GM19023 (cell line): Measurements from ENCODE around the gene NTRK2.

Experiments used
- ATAC-seq: cut with Tn5 transposase; IDR thresholded peaks from one replicate; pipeline ENCODE4 v1.9.1; 2021; ENCODE audit warnings: mild to moderate bottlenecking, moderate library complexity; ENCODE audit not compliant: unreplicated experiment

Gene NTRK2

GRCh38 chr9:84999788-85000187 lies 330.3 kb downstream of the NTRK2 start:
- no peak for ATAC-seq

- ATAC-seq = no peak
Observed at GRCh38 chr9:85001925-85002324, 332.4 kb downstream of the NTRK2 start.

- no peak for ATAC-seq
Observed at GRCh38 chr9:85004818-85005413, 335.4 kb downstream of the NTRK2 start.

DNA sequence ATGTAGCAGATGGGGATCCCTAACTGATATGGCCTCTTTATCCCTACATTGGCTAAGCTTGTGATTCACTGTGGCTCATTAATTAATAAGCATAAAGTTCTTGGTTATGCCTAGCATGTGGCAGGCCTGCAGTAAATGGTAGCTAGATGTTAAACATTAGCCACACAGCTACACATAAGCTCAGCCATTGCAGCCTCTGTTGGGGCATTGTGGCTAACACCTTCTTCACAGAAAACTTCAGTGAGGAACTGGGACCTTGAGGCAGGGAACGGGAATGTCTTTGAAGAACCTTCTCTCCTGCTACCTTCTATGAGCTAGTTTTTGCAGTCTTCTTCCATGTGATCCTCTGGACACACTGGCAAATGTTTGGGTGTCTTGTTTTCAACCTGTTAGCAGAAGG lies 338.2 kb downstream of the NTRK2 start:
- ATAC-seq = no peak

DNA sequence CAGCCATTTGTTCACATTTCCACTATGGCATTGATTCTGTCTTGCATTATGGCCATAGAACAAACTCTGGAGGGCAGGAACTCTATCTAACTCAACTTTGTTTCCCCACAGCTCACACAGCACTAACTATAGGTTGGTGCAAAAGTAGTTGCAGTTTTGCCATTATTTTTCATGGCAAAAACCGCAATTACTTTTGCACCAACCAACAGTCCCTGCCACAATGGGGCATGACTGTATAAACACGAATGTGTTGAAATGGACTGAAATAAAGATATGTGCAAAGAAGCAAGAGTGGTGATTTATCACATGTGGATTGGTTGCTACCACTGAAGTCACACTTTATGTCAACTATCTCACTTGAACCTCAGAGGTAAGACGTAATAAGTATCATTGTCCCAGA lies 338.7 kb downstream of the NTRK2 start:
- no peak for ATAC-seq

DNA sequence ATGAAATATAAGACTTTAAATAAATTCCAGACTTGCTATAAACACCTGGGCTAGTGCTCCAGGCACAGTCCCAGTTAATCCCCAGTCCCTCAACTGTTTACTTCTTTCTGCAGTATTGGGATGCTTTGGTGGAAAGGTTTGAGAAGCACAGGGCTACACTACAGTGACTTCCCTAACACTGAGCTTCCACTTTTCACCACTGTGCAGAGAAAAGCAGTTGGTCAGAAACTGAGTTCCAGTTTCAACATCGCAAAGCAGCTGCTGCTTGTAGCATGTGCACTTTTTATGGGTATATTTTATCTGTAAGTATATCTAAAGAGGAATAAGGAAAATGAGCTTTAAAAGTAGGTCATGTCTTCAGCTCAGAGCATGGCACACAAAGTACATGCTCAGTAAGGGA lies 339.7 kb downstream of the NTRK2 start:
- ATAC-seq = no peak

DNA sequence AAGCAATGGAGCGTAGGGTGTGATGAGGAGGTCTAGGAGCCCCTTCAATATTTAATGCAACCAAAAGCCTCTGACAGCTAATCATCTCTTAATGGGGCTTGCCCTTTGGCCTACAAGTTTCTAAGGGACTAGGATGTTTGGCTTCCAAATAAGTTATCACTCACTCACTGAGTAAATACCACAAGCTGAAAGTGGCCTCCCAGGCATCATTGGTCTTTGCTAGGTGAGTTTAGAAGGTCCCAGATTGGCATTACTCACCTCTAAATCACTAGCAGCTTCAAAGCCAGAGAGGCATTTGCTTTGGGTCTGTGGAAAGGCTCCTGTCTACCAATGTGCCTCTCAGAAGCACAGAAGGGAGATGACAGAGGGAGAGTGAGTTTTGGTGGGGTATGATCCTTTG lies 344.2 kb downstream of the NTRK2 start:
- no peak for ATAC-seq

- no peak for ATAC-seq
Observed at GRCh38 chr9:85014292-85014691, 344.8 kb downstream of the NTRK2 start.

- no peak for ATAC-seq
Observed at GRCh38 chr9:85016384-85017006, 347.0 kb downstream of the NTRK2 start.

- ATAC-seq = no peak
Observed at GRCh38 chr9:85020791-85021190, 351.3 kb downstream of the NTRK2 start.

DNA sequence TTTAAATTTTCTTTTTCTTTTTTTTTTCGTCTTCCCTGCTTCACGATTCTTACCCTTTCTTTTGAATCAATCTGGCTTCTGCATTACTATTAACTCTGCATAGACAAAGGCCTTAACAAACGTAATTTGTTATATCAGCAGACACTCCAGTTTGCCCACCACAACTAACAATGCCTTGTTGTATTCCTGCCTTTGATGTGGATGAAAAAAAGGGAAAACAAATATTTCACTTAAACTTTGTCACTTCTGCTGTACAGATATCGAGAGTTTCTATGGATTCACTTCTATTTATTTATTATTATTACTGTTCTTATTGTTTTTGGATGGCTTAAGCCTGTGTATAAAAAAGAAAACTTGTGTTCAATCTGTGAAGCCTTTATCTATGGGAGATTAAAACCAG lies 352.2 kb downstream of the NTRK2 start:
- ATAC-seq = no peak

- ATAC-seq = no peak
Observed at GRCh38 chr9:85024374-85024773, 354.8 kb downstream of the NTRK2 start.

GRCh38 chr9:85025638-85026037 lies 356.1 kb downstream of the NTRK2 start:
- no peak for ATAC-seq

DNA sequence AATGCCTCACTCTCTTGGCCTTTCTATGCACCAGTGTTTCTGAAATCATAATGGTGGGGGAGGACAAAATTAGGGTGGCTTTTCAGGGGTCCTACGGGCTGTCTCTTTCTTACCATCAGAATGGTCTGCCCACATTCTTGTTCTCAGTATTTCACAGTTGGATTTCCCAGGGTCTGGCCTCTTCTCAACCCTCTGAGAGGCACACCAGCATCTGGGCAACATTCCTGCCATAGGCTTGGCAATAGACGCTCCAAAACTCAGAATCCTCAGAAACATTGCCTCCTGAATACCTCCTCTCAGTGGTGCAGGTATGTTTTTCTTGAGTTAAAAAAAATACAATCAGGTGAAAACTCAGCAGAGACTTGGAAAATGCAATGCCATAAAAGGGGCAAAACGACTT lies 358.3 kb downstream of the NTRK2 start:
- no peak for ATAC-seq

DNA sequence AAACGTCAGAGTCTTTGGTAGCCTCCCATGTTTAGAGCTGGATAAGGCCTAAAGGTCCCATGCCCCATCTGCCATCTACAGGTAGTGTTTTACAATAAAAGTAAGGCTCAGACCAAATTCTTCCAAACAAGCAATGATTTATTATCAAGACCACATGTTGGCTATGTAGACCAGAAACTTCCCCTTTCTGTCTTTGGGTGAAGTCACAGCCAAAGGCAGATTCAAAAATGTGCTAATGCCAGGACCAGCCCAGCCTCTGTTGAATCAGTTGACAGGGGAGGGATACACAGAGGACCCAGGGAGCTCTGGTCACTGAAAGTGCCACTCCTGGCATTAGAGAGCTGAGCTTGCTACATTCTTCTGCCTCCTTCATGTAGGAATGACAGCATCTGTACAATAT lies 360.8 kb downstream of the NTRK2 start:
- no peak for ATAC-seq

DNA sequence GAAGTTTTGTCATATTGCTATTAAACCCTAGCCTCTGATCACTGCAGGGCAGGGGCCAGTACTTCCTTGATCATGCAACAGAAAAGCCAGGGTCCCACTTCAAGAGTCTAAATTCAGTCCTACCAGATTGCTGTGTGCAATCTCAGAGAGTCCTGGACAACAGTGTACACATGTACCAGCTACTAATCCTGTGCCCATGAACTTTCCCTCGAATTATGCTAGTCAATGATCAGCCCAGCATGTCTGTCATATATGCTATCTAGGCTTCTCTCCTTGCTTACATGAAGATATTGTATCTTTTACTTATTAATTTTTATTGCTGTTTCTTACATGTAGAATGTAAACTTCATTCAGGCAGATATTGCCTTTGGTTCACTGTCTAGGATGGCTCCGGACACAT lies 367.0 kb downstream of the NTRK2 start:
- ATAC-seq = no peak

- ATAC-seq = no peak
Observed at GRCh38 chr9:85038061-85038460, 368.5 kb downstream of the NTRK2 start.

GRCh38 chr9:85038824-85039608 lies 369.5 kb downstream of the NTRK2 start:
- ATAC-seq = no peak

DNA sequence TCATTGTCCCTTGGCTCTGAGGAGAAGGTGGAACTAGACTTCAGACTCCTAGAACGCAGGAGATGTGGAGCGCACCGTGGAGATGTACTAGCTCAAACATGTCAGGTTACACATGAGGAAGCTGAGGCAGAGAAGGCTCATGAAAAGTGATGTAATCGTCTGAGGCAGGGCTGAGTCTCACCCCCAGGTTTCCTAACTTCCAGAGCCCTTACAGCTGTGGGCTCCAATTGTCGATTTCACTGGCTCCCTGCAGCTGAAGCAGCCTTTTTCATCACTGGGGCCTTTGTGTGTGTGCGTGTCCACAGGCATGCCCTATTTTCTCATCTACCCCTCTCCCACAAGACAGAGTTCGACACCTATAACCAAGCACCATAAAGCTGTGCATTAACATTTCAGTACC lies 370.6 kb downstream of the NTRK2 start:
- no peak for ATAC-seq

DNA sequence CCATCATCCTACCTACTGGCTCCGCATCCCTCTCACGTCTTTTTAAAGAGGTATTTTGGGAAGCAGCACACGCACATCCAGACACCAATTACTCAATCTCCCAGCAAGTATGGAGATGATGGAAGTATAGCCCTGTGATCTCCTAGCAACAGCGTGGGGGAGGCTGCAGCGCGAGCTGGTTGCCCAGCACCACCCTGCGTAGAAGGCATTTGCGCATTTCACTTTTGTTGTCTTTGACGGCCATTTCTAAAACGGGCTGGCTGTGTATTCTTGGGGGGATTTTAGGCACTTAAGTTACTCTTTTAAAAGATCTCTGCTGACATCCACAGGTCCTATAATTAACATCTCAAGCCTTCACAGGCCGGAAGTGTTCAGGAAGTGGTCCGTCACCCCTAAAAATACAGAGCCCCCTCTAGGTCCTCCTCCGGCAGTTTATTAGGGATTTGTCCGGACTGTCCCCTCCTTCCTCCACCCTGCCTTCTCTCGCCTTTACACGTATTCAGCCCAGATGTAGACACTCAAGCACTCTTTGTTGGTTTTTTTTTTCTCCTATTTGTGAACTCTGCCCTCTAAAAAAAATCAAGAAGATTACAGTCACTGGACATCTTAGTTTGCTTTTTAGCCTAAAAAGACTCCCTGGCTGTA lies 371.4 kb downstream of the NTRK2 start:
- no peak for ATAC-seq

GRCh38 chr9:85041466-85042137 lies 372.1 kb downstream of the NTRK2 start:
- no peak for ATAC-seq
